IMR-90 (cell line): ENCODE results near the gene ANKEF1. TPM values are rescaled to one million over a fixed set of nuclear protein-coding genes. Genes with fewer than 3 reads are reported as not detected.

ENCODE experiments used
- ATAC-seq: fragments of 200-7000 bp; cut with Tn5 transposase; 2 replicates; pipeline ENCODE4 v1.9.1; 2020; ENCODE audit warnings: low read depth, mild to moderate bottlenecking, moderate library complexity
- BruUV-seq: library from RNA; stranded (reverse); fragments of 400-500 nt; replicated peaks from 2 replicates; lab custom pipeline; 2021; lab: Mats Ljungman, UMichigan
- CTCF ChIA-PET: fragments of 300-600 bp; formaldehyde crosslinking; extraction: SDS; loops from one replicate; lab custom pipeline; 2021; ENCODE audit warnings: antibody characterized with exemption; lab: Yijun Ruan, JAX
- POLR2A ChIA-PET: fragments of 300-600 bp; sonication (Branson Sonifier 250); formaldehyde crosslinking; loops from one replicate; lab custom pipeline; 2022; ENCODE audit warnings: antibody characterized with exemption; ENCODE audit not compliant: unreplicated experiment; lab: Charles Lee
- DNase-seq: peaks from one replicate; pipeline ENCODE4 v3.0.0; 2013
- H2AFZ ChIP-seq: replicated peaks from 2 replicates; pipeline ENCODE3; 2013; ENCODE audit warnings: low read length, mild to moderate bottlenecking; ENCODE audit not compliant: poor library complexity
- H2AK5ac ChIP-seq: 2 replicates; pipeline ENCODE4 v1.6.1; 2013; ENCODE audit warnings: low read depth, low read length, inconsistent platforms
- H2AK9ac ChIP-seq: replicated peaks from 2 replicates; pipeline ENCODE3; 2013; ENCODE audit warnings: mild to moderate bottlenecking, low read depth, low read length, moderate library complexity; ENCODE audit not compliant: poor library complexity
- H2BK120ac ChIP-seq: 2 replicates; pipeline ENCODE4 v1.6.1; 2013; ENCODE audit warnings: low read depth, low read length, inconsistent platforms
- H2BK15ac ChIP-seq: 3 replicates; pipeline ENCODE4 v1.6.1; 2013; ENCODE audit warnings: low read depth, low read length, inconsistent platforms
- H2BK20ac ChIP-seq: 2 replicates; pipeline ENCODE4 v1.6.1; 2013; ENCODE audit warnings: low read depth, mild to moderate bottlenecking, inconsistent platforms, low read length, moderate library complexity
- H2BK5ac ChIP-seq: 2 replicates; pipeline ENCODE4 v1.6.1; 2013; ENCODE audit warnings: mild to moderate bottlenecking, low read depth, low read length, inconsistent platforms; ENCODE audit not compliant: poor library complexity, severe bottlenecking
- H3K14ac ChIP-seq: replicated peaks from 2 replicates; pipeline ENCODE4 v1.6.1; 2013; ENCODE audit warnings: low read depth, low read length, inconsistent platforms
- H3K18ac ChIP-seq: 2 replicates; pipeline ENCODE4 v1.6.1; 2013; ENCODE audit warnings: low read depth, low read length, control low read depth
- H3K23ac ChIP-seq: 2 replicates; pipeline ENCODE4 v1.6.1; 2013; ENCODE audit warnings: low read depth, low read length, inconsistent platforms
- H3K27ac ChIP-seq: 2 replicates; pipeline ENCODE4 v1.5.1; 2013; ENCODE audit warnings: mild to moderate bottlenecking, control low read depth, low read length; ENCODE audit not compliant: insufficient read depth
- H3K27me3 ChIP-seq: 2 replicates; pipeline ENCODE4 v1.6.1; 2013; ENCODE audit warnings: low read length; ENCODE audit not compliant: control insufficient read depth, insufficient read depth
- H3K36me3 ChIP-seq: 2 replicates; pipeline ENCODE4 v1.6.1; 2013; ENCODE audit warnings: low read length, mixed read lengths; ENCODE audit not compliant: control insufficient read depth, insufficient read depth
- H3K4ac ChIP-seq: 2 replicates; pipeline ENCODE4 v1.6.1; 2013; ENCODE audit warnings: low read depth, low read length, inconsistent platforms
- H3K4me1 ChIP-seq: 2 replicates; pipeline ENCODE4 v1.6.1; 2013; ENCODE audit warnings: low read length, mixed read lengths; ENCODE audit not compliant: control insufficient read depth, insufficient read depth
- H3K4me2 ChIP-seq: 2 replicates; pipeline ENCODE4 v1.6.1; 2013; ENCODE audit warnings: low read depth, mild to moderate bottlenecking, control low read depth, low read length, moderate library complexity
- H3K4me3 ChIP-seq: 2 replicates; pipeline ENCODE4 v1.5.1; 2013; ENCODE audit warnings: low read depth, mild to moderate bottlenecking, control low read depth, low read length, moderate library complexity; ENCODE audit not compliant: insufficient read depth
- H3K56ac ChIP-seq: 2 replicates; pipeline ENCODE4 v1.6.1; 2013; ENCODE audit warnings: low read length, inconsistent platforms; ENCODE audit not compliant: insufficient read depth; ENCODE audit errors: extremely low read depth
- H3K79me1 ChIP-seq, 2 experiments: 2 replicates each; pipeline ENCODE4 v1.6.1; 2013; ENCODE audit warnings: low read length in 2 of 2, inconsistent platforms in 1 of 2, low read depth in 1 of 2
- H3K9ac ChIP-seq: 2 replicates; pipeline ENCODE4 v1.6.1; 2013; ENCODE audit warnings: low read depth, low read length, control low read depth
- H3K9me1 ChIP-seq: 2 replicates; pipeline ENCODE4 v1.6.1; 2013; ENCODE audit warnings: low read length, inconsistent platforms; ENCODE audit not compliant: insufficient read depth
- H3K9me3 ChIP-seq: 2 replicates; pipeline ENCODE4 v1.6.1; 2013; ENCODE audit warnings: low read length; ENCODE audit not compliant: control insufficient read depth, insufficient read depth
- H4K20me1 ChIP-seq: 2 replicates; pipeline ENCODE4 v1.6.1; 2013; ENCODE audit warnings: low read length, inconsistent platforms; ENCODE audit not compliant: insufficient read depth
- H4K5ac ChIP-seq: 2 replicates; pipeline ENCODE4 v1.6.1; 2013; ENCODE audit warnings: mild to moderate bottlenecking, low read depth, low read length, control low read depth
- H4K8ac ChIP-seq, 2 experiments: 2 replicates each; pipeline ENCODE4 v1.6.1; 2013; ENCODE audit warnings: low read depth in 2 of 2, low read length in 2 of 2, control low read depth in 1 of 2, inconsistent platforms in 1 of 2
- H4K91ac ChIP-seq: 2 replicates; pipeline ENCODE4 v1.6.1; 2013; ENCODE audit warnings: low read depth, low read length, inconsistent platforms; ENCODE audit not compliant: insufficient read depth
- BHLHE40 ChIP-seq: fragments of 150-350 bp; IDR thresholded peaks from 2 replicates; pipeline ENCODE4 v1.6.1; 2016; ENCODE audit warnings: mild to moderate bottlenecking, low read depth, low read length
- CEBPB ChIP-seq: IDR thresholded peaks from 2 replicates; pipeline ENCODE4 v1.6.1; 2012; ENCODE audit warnings: low read depth, low read length, improper control_type of control experiment
- CHD1 ChIP-seq: IDR thresholded peaks from 2 replicates; pipeline ENCODE4 v1.6.1; 2012; ENCODE audit warnings: low read depth, low read length, improper control_type of control experiment
- FOS ChIP-seq: fragments of 150-350 bp; IDR thresholded peaks from 2 replicates; pipeline ENCODE4 v1.6.1; 2016; ENCODE audit warnings: low read depth, low read length
- MAZ ChIP-seq: IDR thresholded peaks from 2 replicates; pipeline ENCODE4 v1.6.1; 2012; ENCODE audit warnings: low read depth, mild to moderate bottlenecking, low read length, improper control_type of control experiment, moderate library complexity, borderline replicate concordance
- MXI1 ChIP-seq: IDR thresholded peaks from 2 replicates; pipeline ENCODE4 v1.6.1; 2012; ENCODE audit warnings: low read depth, mild to moderate bottlenecking, low read length, moderate library complexity, borderline replicate concordance
- POLR2A ChIP-seq: IDR thresholded peaks from 2 replicates; pipeline ENCODE4 v1.6.1; 2012; ENCODE audit warnings: mild to moderate bottlenecking, low read depth, low read length
- RAD21 ChIP-seq: IDR thresholded peaks from 2 replicates; pipeline ENCODE4 v1.6.1; 2012; ENCODE audit warnings: low read length, improper control_type of control experiment
- RFX5 ChIP-seq: IDR thresholded peaks from 2 replicates; pipeline ENCODE4 v1.8.0; 2012; ENCODE audit warnings: low read depth, mild to moderate bottlenecking, low read length, moderate library complexity
- WGBS, 2 experiments: methylation state at CpG; one replicate each; pipeline versions ENCODE4 v1.1.5 to v1.1.7; 2013; ENCODE audit warnings: missing lambda C conversion rate in 2 of 2; ENCODE audit not compliant: insufficient read length in 1 of 2; ENCODE audit errors: extremely low coverage in 2 of 2; 5-methylcytosine and 5-hydroxymethylcytosine counted together
- dilution Hi-C: fragments of 300-500 bp; cut with HindIII; formaldehyde crosslinking; loops from one replicate; pipeline ENCODE4 v1.14.3; 2018; ENCODE audit warnings: low sequenced_read_pairs; ENCODE audit not compliant: unreplicated experiment
- in situ Hi-C: fragments of 300-500 bp; cut with MboI; formaldehyde crosslinking; loops from 3 replicates; pipeline ENCODE4 v1.14.3; 2019; ENCODE audit warnings: low sequenced_read_pairs, inconsistent platforms, mixed read lengths
- intact Hi-C: fragments of 100-400 bp; cut with micrococcal nuclease; formaldehyde crosslinking; loops from 2 replicates; pipeline ENCODE4 v1.10.0; 2022
- polyA plus RNA-seq, 3 experiments: library from polyadenylated mRNA; depleted of rRNA; stranded (reverse); fragments of >200 nt; gene quantifications; 2 replicates each; pipeline ENCODE4 v1.2.3, GENCODE V29; 2012; ENCODE audit warnings: low replicate concordance in 1 of 3
- total RNA-seq: library from RNA; depleted of rRNA; stranded (reverse); fragments of >200 nt; gene quantifications from 2 replicates; pipeline ENCODE4 v1.2.3, GENCODE V29; 2012
- TF ChIP-seq, protein P1 (sequence below): fragments of 150-350 bp; IDR thresholded peaks from 2 replicates; pipeline ENCODE4 v1.6.1; 2017; ENCODE audit warnings: mild to moderate bottlenecking, antibody characterized with exemption, low read length, low read depth
- TF ChIP-seq, protein P2 (sequence below): conservative IDR thresholded peaks from 2 replicates; pipeline ENCODE4 v1.5.1; 2012; ENCODE audit warnings: mild to moderate bottlenecking, low read depth, low read length, improper control_type of control experiment

The ANKEF1 gene
- total and polyA plus RNA-seq, 2 of the 4 experiments (the other 2 are of a cell fraction), result 0.31 to 0.54 TPM

DNA sequence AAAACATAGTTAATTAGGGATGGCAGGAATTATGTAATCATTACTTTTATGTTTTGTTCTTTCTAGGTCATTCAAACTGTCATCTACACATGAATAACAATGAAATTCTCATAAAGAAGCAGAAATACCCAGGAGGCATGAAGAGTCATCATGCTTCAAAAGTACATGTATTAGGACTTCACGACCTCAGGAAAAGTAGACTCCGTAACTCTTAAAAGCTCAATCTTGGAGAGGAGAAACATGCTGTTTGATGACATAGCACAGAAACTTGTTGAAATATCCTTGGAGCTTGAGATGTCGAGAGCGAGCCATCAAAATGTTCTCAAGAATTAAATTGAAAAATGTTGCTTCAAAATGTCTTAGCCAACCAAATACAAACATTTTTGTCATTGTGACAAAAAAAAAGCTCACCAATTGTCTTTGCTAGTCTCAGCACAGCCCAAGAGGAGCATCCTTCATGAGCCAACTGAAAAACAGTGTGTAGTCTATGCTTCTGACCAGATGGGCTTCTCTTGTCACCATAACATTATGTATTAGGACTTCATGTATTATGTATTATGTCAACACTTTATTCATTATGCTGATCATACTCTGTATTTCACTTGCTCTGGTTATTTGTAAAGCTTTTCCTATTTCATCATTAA, 28.2 kb upstream of the ANKEF1 start:
- H3K56ac ChIP-seq, result no peak overlapping the region
- ATAC-seq (no peak), DNase-seq (no peak)
- no peaks in the 10 kb centered on the region for H3K36me3 ChIP-seq
- no peak overlapping the region for H2AFZ ChIP-seq
- H3K4ac ChIP-seq, result no peak overlapping the region
- H4K8ac ChIP-seq, result no peak overlapping the region
- H2BK120ac ChIP-seq, result no peak overlapping the region
- no peak overlapping the region for H3K14ac ChIP-seq
- peaks cover 3% of the 10 kb centered on the region; the same call in 1 of the 2 replicates for H3K27me3 ChIP-seq
- H2BK15ac ChIP-seq, result no peak overlapping the region
- no peak overlapping the region for H3K18ac ChIP-seq
- H3K9me3 ChIP-seq, result no peaks in the 10 kb centered on the region
- ChIA-PET POLR2A (no interaction called here), CTCF (interaction anchor here (0.6 kb wide), 1 partner anchor 826 kb away, joined by 3 read pairs; no protein-coding TSS in a partner anchor)
- H4K5ac ChIP-seq, result no peak overlapping the region
- H3K27ac ChIP-seq, result no peak overlapping the region
- H2BK20ac ChIP-seq, result no peak overlapping the region
- dilution Hi-C loops (no loop called here), in situ Hi-C loops (no loop called here), intact Hi-C loops (no loop called here)
- WGBS, 2 experiments, result no CpG with 5 or more reads among the region's 4 CpGs
- BruUV-seq, result no TSS peak
- no peak overlapping the region for H2AK5ac ChIP-seq
- no peaks in the 10 kb centered on the region for H4K20me1 ChIP-seq
- no peaks in the 10 kb centered on the region for H3K9me1 ChIP-seq
- no peaks in the 10 kb centered on the region for H3K4me1 ChIP-seq
- no peak overlapping the region for H2BK5ac ChIP-seq
- no peak overlapping the region for H3K23ac ChIP-seq
- no peak overlapping the region for H4K91ac ChIP-seq
- TF ChIP-seq RFX5, result no peak
- no peak for TF ChIP-seq RAD21
- TF ChIP-seq, protein P1, sequence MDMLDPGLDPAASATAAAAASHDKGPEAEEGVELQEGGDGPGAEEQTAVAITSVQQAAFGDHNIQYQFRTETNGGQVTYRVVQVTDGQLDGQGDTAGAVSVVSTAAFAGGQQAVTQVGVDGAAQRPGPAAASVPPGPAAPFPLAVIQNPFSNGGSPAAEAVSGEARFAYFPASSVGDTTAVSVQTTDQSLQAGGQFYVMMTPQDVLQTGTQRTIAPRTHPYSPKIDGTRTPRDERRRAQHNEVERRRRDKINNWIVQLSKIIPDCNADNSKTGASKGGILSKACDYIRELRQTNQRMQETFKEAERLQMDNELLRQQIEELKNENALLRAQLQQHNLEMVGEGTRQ, result no peak
- TF ChIP-seq BHLHE40, result no peak
- TF ChIP-seq, protein P2, sequence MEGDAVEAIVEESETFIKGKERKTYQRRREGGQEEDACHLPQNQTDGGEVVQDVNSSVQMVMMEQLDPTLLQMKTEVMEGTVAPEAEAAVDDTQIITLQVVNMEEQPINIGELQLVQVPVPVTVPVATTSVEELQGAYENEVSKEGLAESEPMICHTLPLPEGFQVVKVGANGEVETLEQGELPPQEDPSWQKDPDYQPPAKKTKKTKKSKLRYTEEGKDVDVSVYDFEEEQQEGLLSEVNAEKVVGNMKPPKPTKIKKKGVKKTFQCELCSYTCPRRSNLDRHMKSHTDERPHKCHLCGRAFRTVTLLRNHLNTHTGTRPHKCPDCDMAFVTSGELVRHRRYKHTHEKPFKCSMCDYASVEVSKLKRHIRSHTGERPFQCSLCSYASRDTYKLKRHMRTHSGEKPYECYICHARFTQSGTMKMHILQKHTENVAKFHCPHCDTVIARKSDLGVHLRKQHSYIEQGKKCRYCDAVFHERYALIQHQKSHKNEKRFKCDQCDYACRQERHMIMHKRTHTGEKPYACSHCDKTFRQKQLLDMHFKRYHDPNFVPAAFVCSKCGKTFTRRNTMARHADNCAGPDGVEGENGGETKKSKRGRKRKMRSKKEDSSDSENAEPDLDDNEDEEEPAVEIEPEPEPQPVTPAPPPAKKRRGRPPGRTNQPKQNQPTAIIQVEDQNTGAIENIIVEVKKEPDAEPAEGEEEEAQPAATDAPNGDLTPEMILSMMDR, result no peak
- TF ChIP-seq MXI1, result no peak
- no peak for TF ChIP-seq CEBPB
- no peak for TF ChIP-seq FOS
- TF ChIP-seq CHD1, result no peak
- no peak for TF ChIP-seq POLR2A
- no peak for TF ChIP-seq MAZ
- no peak overlapping the region for H3K4me3 ChIP-seq
- no peak overlapping the region for H3K9ac ChIP-seq
- no peak overlapping the region for H3K4me2 ChIP-seq
- no peak overlapping the region for H2AK9ac ChIP-seq
- no peaks in the 10 kb centered on the region for H3K79me1 ChIP-seq
